Esophagus (tissue), 2 donors: Measurements from ENCODE around the gene GJB4. TPM values are rescaled to one million over a fixed set of nuclear protein-coding genes. Genes with fewer than 3 reads are reported as not detected.

Source experiments
- H3K27ac ChIP-seq, 2 donors: one replicate each; pipeline ENCODE4 v1.5.1; 2013; ENCODE audit warnings: low read depth in 2 of 2, mild to moderate bottlenecking in 2 of 2, inconsistent platforms in 1 of 2, low read length in 1 of 2, moderate library complexity in 1 of 2
- H3K27me3 ChIP-seq, 2 donors: one replicate each; pipeline ENCODE4 v1.6.1; 2013; ENCODE audit warnings: low read length in 2 of 2, control low read depth in 1 of 2, mild to moderate bottlenecking in 1 of 2; ENCODE audit not compliant: insufficient read depth in 2 of 2, control insufficient read depth in 1 of 2
- H3K36me3 ChIP-seq, 2 donors: one replicate each; pipeline ENCODE4 v1.6.1; 2013; ENCODE audit warnings: low read length in 1 of 2; ENCODE audit not compliant: control insufficient read depth in 2 of 2, insufficient read depth in 2 of 2
- H3K4me1 ChIP-seq, 2 donors: one replicate each; pipeline ENCODE4 v1.6.1; 2013; ENCODE audit warnings: low read length in 1 of 2; ENCODE audit not compliant: control insufficient read depth in 2 of 2, insufficient read depth in 2 of 2
- H3K4me3 ChIP-seq, 2 donors: one replicate each; pipeline ENCODE4 v1.5.1; 2013; ENCODE audit warnings: low read length in 2 of 2, mild to moderate bottlenecking in 2 of 2, low read depth in 1 of 2, moderate library complexity in 1 of 2
- H3K9me3 ChIP-seq, 2 donors: one replicate each; pipeline ENCODE4 v1.6.1; 2013; ENCODE audit warnings: mild to moderate bottlenecking in 2 of 2, low read depth in 1 of 2, low read length in 1 of 2, moderate library complexity in 1 of 2; ENCODE audit not compliant: control insufficient read depth in 2 of 2, insufficient read depth in 1 of 2
- WGBS, 2 donors: extraction: QIAGEN DNeasy Blood & Tissue Kit; methylation state at CpG; one replicate each; pipeline ENCODE4 v1.1.7; 2013; 5-methylcytosine and 5-hydroxymethylcytosine counted together
- polyA plus RNA-seq, 2 donors: library from polyadenylated mRNA; stranded (reverse); fragments of 200-250 nt; gene quantifications; one replicate each; pipeline ENCODE4 v1.2.3, GENCODE V29; 2013
- donor health status: healthy with polysubstance abuse.
- donor health status: Bipolar disorder and iron deficiency.

The GJB4 gene
- polyA plus RNA-seq, 2 donors = 1.7 to 2.3 TPM

DNA sequence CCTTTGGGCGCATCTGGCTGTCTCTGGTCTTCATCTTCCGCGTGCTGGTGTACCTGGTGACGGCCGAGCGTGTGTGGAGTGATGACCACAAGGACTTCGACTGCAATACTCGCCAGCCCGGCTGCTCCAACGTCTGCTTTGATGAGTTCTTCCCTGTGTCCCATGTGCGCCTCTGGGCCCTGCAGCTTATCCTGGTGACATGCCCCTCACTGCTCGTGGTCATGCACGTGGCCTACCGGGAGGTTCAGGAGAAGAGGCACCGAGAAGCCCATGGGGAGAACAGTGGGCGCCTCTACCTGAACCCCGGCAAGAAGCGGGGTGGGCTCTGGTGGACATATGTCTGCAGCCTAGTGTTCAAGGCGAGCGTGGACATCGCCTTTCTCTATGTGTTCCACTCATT, 2.2 kb upstream of the GJB4 start:
- no peaks in the 10 kb centered on the region for H3K27me3 ChIP-seq
- no peak overlapping the region for H3K4me3 ChIP-seq
- H3K9me3 ChIP-seq = peaks cover 0 to 4% of the 10 kb centered on the region in 2 donors
- no peak overlapping the region for H3K27ac ChIP-seq
- peaks cover 0 to 9% of the 10 kb centered on the region in 2 donors for H3K36me3 ChIP-seq
- WGBS, 2 donors = 94 to 95% methylated on average over 21 of the region's 21 CpGs
- peaks cover 0 to 31% of the 10 kb centered on the region in 2 donors for H3K4me1 ChIP-seq

DNA sequence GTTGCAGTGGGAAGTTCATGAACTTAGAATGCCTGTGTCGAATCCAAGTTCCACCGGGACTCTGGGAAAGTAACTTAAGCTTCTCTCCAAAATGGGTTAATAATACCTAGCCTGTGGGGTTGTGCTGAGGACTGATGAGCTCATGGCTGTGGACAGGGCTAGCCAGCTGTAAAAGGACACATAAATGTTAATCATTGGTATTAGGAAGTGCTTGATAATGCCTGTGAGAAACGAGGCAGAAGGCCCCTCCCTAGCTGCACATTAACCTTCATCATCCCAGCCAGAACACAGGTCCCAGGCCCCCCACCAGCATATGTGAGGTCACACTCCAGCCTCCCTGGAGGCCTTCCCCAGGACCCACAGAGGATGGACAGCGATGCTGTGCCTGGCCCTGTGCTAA, 789 bp upstream of the GJB4 start:
- peak overlapping the region; percentile 49 to 71 for H3K27ac ChIP-seq

DNA sequence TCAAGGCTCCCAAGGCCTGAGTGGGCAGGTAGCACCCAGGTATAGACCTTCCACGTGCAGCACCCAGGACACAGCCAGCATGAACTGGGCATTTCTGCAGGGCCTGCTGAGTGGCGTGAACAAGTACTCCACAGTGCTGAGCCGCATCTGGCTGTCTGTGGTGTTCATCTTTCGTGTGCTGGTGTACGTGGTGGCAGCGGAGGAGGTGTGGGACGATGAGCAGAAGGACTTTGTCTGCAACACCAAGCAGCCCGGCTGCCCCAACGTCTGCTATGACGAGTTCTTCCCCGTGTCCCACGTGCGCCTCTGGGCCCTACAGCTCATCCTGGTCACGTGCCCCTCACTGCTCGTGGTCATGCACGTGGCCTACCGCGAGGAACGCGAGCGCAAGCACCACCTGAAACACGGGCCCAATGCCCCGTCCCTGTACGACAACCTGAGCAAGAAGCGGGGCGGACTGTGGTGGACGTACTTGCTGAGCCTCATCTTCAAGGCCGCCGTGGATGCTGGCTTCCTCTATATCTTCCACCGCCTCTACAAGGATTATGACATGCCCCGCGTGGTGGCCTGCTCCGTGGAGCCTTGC, 1.7 kb downstream of the GJB4 start:
- Histone ChIP-seq H3K36me3 (peaks cover 0 to 9% of the 10 kb centered on the region in 2 donors), H3K4me3 (no peak overlapping the region), H3K27ac (no peak overlapping the region), H3K4me1 (peaks cover 0 to 44% of the 10 kb centered on the region in 2 donors), H3K27me3 (no peaks in the 10 kb centered on the region), H3K9me3 (peaks cover 0 to 4% of the 10 kb centered on the region in 2 donors)
- WGBS, 2 donors = 95% methylated on average over 33 of the region's 33 CpGs

More for the DNA sequence above, 789 bp upstream of the GJB4 start:
- peaks cover 0 to 9% of the 10 kb centered on the region in 2 donors for H3K36me3 ChIP-seq
- WGBS, 2 donors = 50 to 55% methylated on average over 4 of the region's 4 CpGs
- no peaks in the 10 kb centered on the region for H3K27me3 ChIP-seq
- peaks cover 0 to 39% of the 10 kb centered on the region in 2 donors for H3K4me1 ChIP-seq
- peaks cover 0 to 4% of the 10 kb centered on the region in 2 donors for H3K9me3 ChIP-seq
- H3K4me3 ChIP-seq = no peak overlapping the region

DNA sequence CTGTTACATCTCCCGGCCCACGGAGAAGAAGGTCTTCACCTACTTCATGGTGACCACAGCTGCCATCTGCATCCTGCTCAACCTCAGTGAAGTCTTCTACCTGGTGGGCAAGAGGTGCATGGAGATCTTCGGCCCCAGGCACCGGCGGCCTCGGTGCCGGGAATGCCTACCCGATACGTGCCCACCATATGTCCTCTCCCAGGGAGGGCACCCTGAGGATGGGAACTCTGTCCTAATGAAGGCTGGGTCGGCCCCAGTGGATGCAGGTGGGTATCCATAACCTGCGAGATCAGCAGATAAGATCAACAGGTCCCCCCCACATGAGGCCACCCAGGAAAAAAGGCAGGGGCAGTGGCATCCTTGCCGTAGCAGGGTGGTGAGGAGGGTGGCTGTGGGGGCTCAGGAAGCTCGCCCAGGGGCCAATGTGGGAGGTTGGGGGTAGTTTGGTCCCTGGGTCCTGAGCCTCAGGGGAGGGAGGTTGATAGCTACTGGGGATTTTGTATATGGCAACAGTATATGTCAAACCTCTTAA, 2.3 kb downstream of the GJB4 start:
- no peak overlapping the region for H3K27ac ChIP-seq
- peaks cover 0 to 4% of the 10 kb centered on the region in 2 donors for H3K9me3 ChIP-seq
- peaks cover 0 to 9% of the 10 kb centered on the region in 2 donors for H3K36me3 ChIP-seq
- no peaks in the 10 kb centered on the region for H3K27me3 ChIP-seq
- H3K4me1 ChIP-seq = peaks cover 0 to 40% of the 10 kb centered on the region in 2 donors
- H3K4me3 ChIP-seq = no peak overlapping the region
- WGBS, 2 donors = 89 to 91% methylated on average over 13 of the region's 13 CpGs

DNA sequence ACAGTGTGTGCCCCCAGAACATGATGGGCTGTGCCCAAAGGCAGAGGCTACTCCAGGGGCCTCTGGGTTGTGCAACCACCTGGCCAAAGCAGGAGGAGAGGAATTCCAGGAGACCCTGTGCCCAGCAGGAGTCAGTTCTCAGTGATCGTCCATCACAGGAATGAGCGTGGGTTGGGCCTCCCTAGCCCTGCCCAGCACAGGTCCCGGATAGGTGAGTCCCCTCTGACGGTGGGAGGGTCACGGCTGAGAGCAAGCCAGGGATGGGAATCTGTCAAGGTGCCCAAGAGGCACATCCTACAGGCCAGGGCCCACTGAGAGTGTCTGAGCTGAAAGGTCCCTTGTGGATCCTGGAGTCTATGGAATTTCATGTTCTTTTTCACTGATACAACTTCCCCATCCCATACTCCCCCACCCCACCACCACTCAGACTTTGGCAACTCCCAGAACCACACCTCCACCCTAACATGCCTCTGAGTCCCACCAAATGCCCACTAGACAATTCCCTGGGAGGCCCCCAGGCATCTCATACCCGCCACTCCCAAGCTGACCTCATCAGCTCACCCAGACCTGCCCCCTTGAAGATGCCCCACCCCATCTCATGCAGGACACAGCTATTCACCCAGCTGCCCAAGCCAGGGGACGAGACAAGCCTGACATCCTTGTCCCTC, 3.1 kb downstream of the GJB4 start:
- Histone ChIP-seq H3K4me3 (no peak overlapping the region), H3K9me3 (peaks cover 0 to 4% of the 10 kb centered on the region in 2 donors), H3K27me3 (no peaks in the 10 kb centered on the region), H3K36me3 (peaks cover 0 to 5% of the 10 kb centered on the region in 2 donors), H3K27ac (peak overlapping the region in 1 of 2 donors; percentile 62), H3K4me1 (peaks cover 0 to 35% of the 10 kb centered on the region in 2 donors)
- WGBS, 2 donors = 62 to 64% methylated on average over 7 of the region's 7 CpGs

DNA sequence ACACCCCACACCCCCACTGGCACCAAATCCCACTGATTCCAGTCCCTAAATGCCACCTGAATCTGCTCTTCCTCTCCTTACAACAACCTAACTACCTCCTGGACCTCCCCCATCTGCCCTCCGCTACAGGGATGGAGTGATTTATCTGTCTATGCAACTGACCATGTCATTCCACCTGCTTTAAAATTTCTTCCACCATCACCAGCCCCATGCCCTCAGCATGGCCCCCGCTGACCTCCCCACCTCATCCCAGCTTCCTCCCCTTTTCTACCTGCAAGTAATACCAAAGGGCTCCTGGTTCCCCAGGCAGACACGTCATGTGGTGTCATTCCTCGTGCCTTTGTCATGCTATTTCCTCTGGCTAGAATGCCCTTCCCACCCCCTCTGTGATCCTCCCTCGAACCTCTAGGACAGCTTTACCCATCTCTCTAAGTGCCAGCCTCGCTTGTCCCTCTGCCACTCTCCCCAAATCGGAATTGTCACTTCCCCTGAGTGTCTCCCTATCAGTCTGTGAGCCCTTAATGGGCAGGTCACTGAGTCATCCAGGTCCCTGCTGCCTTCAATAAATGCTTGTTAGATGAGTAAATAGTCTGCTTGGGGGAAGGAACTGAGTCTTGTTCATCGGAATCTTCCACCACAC, 3.7 kb downstream of the GJB4 start:
- H3K4me1 ChIP-seq = peaks cover 0 to 29% of the 10 kb centered on the region in 2 donors
- H3K36me3 ChIP-seq = no peaks in the 10 kb centered on the region
- H3K4me3 ChIP-seq = no peak overlapping the region
- peak overlapping the region; percentile 75 to 78 for H3K27ac ChIP-seq
- H3K9me3 ChIP-seq = peaks cover 0 to 4% of the 10 kb centered on the region in 2 donors
- no peaks in the 10 kb centered on the region for H3K27me3 ChIP-seq
- 45 to 49% methylated on average over 8 of the region's 8 CpGs for WGBS, 2 donors

DNA sequence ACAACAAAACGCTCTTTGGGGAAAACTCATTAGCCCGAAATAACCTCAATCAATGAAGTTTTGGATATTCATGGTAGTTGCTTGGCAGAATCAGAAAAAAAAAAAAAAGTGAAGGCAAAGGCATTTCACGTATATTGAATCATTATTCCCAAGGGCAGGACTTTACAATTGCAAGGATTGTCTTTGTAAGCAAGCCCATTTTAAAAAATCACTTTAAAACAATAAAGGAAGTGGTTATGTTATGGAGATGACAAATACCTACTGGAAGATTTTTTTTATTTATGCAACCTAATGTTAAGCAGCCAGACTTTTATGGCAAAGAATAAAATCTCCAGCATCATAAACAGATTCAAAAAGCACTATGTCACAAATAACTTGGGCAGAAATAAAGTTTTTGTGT, 9.3 kb downstream of the GJB4 start:
- Histone ChIP-seq H3K9me3 (no peaks in the 10 kb centered on the region), H3K27me3 (no peaks in the 10 kb centered on the region), H3K27ac (no peak overlapping the region), H3K4me1 (peaks cover 0 to 6% of the 10 kb centered on the region in 2 donors), H3K36me3 (no peaks in the 10 kb centered on the region), H3K4me3 (no peak overlapping the region)
- 68 to 78% methylated on average over 3 of the region's 3 CpGs for WGBS, 2 donors

DNA sequence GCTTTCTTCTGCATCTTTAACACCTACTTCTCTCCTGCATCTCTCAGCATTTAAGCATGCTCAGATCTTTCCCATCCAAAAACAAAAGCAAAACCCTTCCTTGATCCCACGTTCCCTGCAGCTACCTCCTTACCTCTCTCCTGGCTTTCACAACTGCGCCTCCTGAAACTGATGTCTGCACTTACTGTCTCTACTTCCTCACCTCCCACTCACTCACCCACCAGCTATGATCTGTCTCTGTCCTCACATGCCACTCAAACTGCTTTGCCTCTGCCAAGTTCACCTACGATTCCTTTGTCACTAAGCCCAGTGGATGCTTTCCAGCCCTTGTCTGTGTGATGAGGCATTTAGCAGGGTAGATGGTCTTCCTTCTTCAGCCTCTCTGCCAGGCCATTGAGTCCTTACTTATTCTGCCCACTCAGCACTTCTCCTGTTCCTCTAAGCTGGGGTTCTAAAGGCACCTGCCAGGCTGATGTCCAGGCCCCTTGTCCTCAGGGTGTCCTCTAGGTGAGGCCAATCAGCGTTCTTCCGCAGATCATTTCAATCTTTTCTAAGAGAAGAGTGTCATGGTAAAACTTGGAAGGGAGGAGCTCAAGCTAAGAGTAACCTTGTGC, 11.5 kb downstream of the GJB4 start:
- WGBS, 2 donors = 63 to 64% methylated on average over 5 of the region's 5 CpGs
- no peaks in the 10 kb centered on the region for H3K27me3 ChIP-seq
- H3K27ac ChIP-seq = no peak overlapping the region

DNA sequence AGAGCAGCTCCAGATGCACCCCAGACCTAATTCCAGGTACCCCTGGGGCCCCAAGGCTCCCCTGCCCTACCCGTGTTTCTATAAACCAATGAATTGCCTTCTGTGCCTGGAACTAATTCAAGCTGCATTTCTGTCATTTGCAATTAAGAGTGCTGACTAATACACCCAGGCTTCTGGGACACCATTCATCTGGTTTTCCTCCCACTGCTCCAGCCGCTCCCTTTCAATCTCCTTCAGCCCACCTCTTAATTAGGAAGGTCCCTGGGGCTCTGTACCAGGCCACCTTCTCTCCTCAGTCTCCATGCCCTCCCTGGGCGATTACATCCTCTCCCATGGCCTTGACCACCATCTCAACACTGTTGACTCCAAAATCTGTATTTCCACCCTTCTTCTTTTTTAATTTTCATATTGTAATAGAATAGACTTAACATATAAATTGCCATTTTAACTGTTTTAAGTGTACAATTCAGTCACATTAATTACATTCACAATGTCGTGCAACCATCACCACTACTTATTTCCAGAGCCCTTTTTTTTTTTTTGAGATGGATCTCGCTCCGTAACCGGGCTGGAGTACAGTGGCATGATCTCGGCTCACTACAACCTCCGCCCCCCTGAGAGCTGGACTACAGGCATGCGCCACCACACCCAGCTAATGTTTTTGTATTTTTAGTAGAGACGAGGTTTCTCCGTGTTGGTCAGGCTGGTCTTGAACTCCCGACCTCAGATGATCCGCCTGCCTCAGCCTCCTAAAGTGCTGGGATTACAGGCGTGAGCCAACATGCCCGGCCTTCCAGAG, 12.2 kb downstream of the GJB4 start:
- Histone ChIP-seq H3K27me3 (no peaks in the 10 kb centered on the region), H3K4me1 (peaks cover 0 to 2% of the 10 kb centered on the region in 2 donors), H3K4me3 (no peak overlapping the region), H3K9me3 (no peaks in the 10 kb centered on the region), H3K36me3 (no peaks in the 10 kb centered on the region), H3K27ac (no peak overlapping the region)
- whole genome bisulfite sequencing, 2 donors = 80 to 81% methylated on average over 16 of the region's 16 CpGs

More for the DNA sequence above, 11.5 kb downstream of the GJB4 start:
- H3K4me1 ChIP-seq = peaks cover 0 to 2% of the 10 kb centered on the region in 2 donors
- H3K36me3 ChIP-seq = no peaks in the 10 kb centered on the region
- H3K4me3 ChIP-seq = no peak overlapping the region
- no peaks in the 10 kb centered on the region for H3K9me3 ChIP-seq
